Subcutaneous preadipocyte (primary cell): ENCODE results near the gene PNPLA2. TPM values are rescaled to one million over a fixed set of nuclear protein-coding genes. Genes with fewer than 3 reads are reported as not detected.

Source experiments
- small RNA-seq: library from RNA; depleted of rRNA; stranded (forward); fragments of <200 nt; gene quantifications from one replicate; pipeline ENCODE3, GENCODE V24; 2012
- total RNA-seq: library from RNA; depleted of rRNA; stranded (reverse); fragments of >200 nt; gene quantifications from 2 replicates; pipeline ENCODE4 v1.2.3, GENCODE V29; 2012

Gene PNPLA2, protein sequence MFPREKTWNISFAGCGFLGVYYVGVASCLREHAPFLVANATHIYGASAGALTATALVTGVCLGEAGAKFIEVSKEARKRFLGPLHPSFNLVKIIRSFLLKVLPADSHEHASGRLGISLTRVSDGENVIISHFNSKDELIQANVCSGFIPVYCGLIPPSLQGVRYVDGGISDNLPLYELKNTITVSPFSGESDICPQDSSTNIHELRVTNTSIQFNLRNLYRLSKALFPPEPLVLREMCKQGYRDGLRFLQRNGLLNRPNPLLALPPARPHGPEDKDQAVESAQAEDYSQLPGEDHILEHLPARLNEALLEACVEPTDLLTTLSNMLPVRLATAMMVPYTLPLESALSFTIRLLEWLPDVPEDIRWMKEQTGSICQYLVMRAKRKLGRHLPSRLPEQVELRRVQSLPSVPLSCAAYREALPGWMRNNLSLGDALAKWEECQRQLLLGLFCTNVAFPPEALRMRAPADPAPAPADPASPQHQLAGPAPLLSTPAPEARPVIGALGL
- 29.8 and 34.0 TPM in 2 replicates for total RNA-seq

GRCh38 chr11:818396-819128 is at the start of gene PNPLA2:
Gene PNPLA2 (plus strand): TSS chr11:818914. CDS start chr11:819719, 805 bp downstream.

GRCh38 chr11:777288-778255 is 41.1 kb upstream of the PNPLA2 start, which contains the start of gene GATD1:
Gene GATD1 (minus strand): TSS chr11:777487. CDS start chr11:777462, 25 bp downstream.

DNA sequence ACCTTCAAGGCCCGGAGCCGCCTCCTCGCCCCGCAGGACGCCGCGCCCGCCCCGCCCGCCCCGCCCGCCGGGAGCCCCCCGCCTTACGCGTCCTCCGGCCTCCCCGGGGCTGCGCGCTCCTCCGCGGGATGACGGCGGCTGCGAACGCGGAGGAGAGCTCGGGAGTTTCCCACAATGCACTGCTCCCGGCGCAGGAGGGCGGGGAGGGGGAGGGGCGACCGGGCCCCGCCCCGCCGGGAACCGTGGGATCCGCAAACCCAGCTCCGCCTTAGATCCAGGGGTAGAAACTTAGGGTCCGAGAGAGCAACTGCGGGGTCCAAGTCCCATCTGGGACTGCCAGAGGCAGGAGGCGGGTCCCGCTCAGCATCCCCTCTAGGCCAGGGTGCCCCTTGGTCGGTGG is 28.8 kb upstream of the PNPLA2 start, which contains the start of gene CEND1:
Gene CEND1, minus strand, starts transcription at position 148 of the 400 bp plus-strand sequence. CDS start 1,514 bp downstream, outside the sequence.

GRCh38 chr11:798093-798713 is 20.5 kb upstream of the PNPLA2 start, which contains the start of gene SLC25A22:
Gene SLC25A22 (minus strand): TSS chr11:798281. CDS start chr11:795006, 3,275 bp downstream.

GRCh38 chr11:809287-810039 is 9.3 kb upstream of the PNPLA2 start, which contains the start of gene RPLP2:
Gene RPLP2 (plus strand): TSS chr11:809967. CDS start chr11:810235, 268 bp downstream.

GRCh38 chr11:827897-828192 is 9.1 kb downstream of the PNPLA2 start, which contains the start of gene CRACR2B:
Gene CRACR2B (plus strand): TSS chr11:827919. CDS start chr11:828608, 689 bp downstream.

DNA sequence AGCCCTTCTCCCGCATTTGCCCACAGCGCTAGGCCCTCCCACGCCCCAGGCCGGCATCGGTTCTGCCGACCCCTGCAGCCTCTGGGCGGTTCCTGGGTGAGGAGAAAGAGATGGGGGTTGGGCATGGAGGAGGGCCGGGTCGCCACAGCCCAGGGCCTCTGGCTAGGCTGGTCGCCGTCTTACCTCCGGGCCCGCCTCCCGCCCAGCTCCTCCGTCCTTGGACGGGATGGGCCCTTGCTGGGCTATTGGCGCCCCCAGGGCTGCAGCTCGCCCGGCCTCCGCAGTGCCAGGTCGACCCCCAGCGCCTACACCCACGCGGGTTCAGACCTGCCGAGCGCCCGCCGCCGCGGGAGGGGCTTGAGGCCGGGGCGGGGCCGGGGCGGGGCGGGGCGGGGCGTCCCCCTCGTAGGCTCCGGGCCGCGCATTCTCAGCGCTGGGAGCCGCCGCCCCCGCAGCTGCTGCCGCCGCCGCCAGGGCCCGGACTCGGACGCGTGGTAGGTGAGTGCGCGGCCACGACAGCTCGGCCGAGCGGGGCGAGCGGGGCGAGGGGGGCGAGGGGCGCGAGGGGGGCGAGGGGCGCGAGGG is 13.9 kb downstream of the PNPLA2 start, which contains the start of gene CD151:
Gene CD151, plus strand, starts transcription at position 424 of the 585 bp plus-strand sequence. CDS start 3,118 bp downstream, outside the sequence.

DNA sequence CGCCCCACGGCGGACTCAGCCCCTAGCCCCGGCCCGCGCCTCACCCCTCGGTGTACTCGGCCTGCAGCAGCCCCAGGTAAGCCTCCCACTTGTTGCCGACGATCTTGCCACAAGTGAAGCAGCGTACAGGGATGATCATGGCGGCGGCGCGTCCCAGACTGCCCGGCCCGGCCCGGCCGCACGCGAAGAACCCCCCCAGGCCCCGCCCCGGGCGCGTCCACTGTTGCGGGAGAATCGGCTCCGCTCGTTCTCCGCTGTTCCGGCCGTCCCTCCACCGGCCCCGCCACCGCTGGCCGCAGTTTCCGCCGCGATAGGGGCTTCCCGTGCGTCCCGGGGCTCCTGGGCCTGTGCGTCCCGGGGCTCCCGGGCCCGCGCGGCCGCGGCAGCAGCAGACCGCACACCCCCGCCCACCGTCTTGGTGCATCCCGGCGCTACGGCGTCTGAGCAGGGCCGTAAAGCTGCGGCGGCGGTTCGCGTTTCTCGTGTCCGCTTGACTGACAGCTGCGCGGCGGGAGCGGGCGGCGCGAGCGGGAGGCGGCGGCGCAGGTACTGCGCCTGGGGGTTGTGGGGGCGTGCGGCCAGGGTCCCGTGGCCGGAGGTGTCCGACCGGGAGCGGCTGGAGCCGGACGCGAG is 23.8 kb downstream of the PNPLA2 start, which contains the start of the genes POLR2L and TSPAN4:
Gene POLR2L, minus strand, starts transcription at position 160 of the 633 bp plus-strand sequence. Its CDS starts 21 bp downstream, at position 139.
Gene TSPAN4, plus strand, starts transcription at position 483 of the 633 bp plus-strand sequence. CDS start 7,453 bp downstream, outside the sequence.

Small RNAs within 50 kb of the gene (small RNA-seq; reads per million reads assigned to genes)
- not detected for gene SNORA52

Other genes with a start within 250 kb of the PNPLA2 start
- 24.3 and 41.4 TPM in 2 replicates for gene PHRF1, start 242.4 kb upstream of the PNPLA2 start, total RNA-seq
- 5.1 and 6.1 TPM in 2 replicates for gene IRF7, start 203.0 kb upstream of the PNPLA2 start, total RNA-seq
- not detected in 2 replicates for gene CDHR5, start 194.0 kb upstream of the PNPLA2 start, total RNA-seq
- not detected in 2 replicates for gene SCT, start 191.7 kb upstream of the PNPLA2 start, total RNA-seq
- under 0.01 TPM in 1 of 2 replicates, not detected in the other for gene DRD4, start 181.6 kb upstream of the PNPLA2 start, total RNA-seq
- gene DEAF1, start 123.7 kb upstream of the PNPLA2 start, total RNA-seq: 36.0 and 47.8 TPM in 2 replicates
- gene TMEM80, start 123.1 kb upstream of the PNPLA2 start, total RNA-seq: 9.9 and 10.9 TPM in 2 replicates
- gene EPS8L2, start 112.7 kb upstream of the PNPLA2 start, total RNA-seq: 24.4 and 33.1 TPM in 2 replicates
- 123 and 139 TPM in 2 replicates for gene TALDO1, start 71.5 kb upstream of the PNPLA2 start, total RNA-seq
- gene GATD1, start 41.4 kb upstream of the PNPLA2 start, total RNA-seq: 45.0 and 48.1 TPM in 2 replicates
- gene CEND1, start 28.8 kb upstream of the PNPLA2 start, total RNA-seq: 0.37 and 2.2 TPM in 2 replicates
- 16.5 and 25.6 TPM in 2 replicates for gene SLC25A22, start 20.6 kb upstream of the PNPLA2 start, total RNA-seq
- gene PIDD1, start 13.7 kb upstream of the PNPLA2 start, total RNA-seq: 4.4 and 7.2 TPM in 2 replicates
- 206 and 432 TPM in 2 replicates for gene RPLP2, start 8.9 kb upstream of the PNPLA2 start, total RNA-seq
- 0.37 and 0.78 TPM in 2 replicates for gene CRACR2B, start 9.0 kb downstream of the PNPLA2 start, total RNA-seq
- 188 and 225 TPM in 2 replicates for gene CD151, start 14.0 kb downstream of the PNPLA2 start, total RNA-seq
- 122 and 125 TPM in 2 replicates for gene POLR2L, start 23.6 kb downstream of the PNPLA2 start, total RNA-seq
- gene TSPAN4, start 23.9 kb downstream of the PNPLA2 start, total RNA-seq: 143 and 195 TPM in 2 replicates
- gene CHID1, start 91.9 kb downstream of the PNPLA2 start, total RNA-seq: 42.8 and 43.4 TPM in 2 replicates
- gene AP2A2, start 107.0 kb downstream of the PNPLA2 start, total RNA-seq: 46.7 and 54.3 TPM in 2 replicates
- gene MUC6, start 217.8 kb downstream of the PNPLA2 start, total RNA-seq: not detected in 2 replicates